ENCODE data around the gene NTN3. TPM values are rescaled to one million over a fixed set of nuclear protein-coding genes. Genes with fewer than 3 reads are reported as not detected.

The NTN3 gene
- total RNA-seq, 4 donors from 2014 or later = 1.3 to 15.5 TPM; not detected in 2

GRCh38 chr16:2498531-2499253, 27.6 kb downstream of the NTN3 start:
- no peak for DNase-seq
- Histone ChIP-seq H3K36me3 (no peaks in the 10 kb centered on the region), H3K9me3 (no peaks in the 10 kb centered on the region), H3K27me3 (no peaks in the 10 kb centered on the region), H3K4me1 (peaks cover 0 to 14% of the 10 kb centered on the region in 2 donors), H3K27ac (no peak overlapping the region), H3K4me3 (no peak overlapping the region)
- intact Hi-C loops (cut with DNase I; ENCODE audit: low total_unique reads) = loop anchor here (10.0 kb wide), 1 partner anchor 164 kb away; no protein-coding TSS in a partner anchor
- TF ChIP-seq CTCF (IDR thresholded peaks at IDR 0.05) = no peak
- no peak for TF ChIP-seq POLR2A (IDR thresholded peaks at IDR 0.05)

GRCh38 chr16:2499454-2499853, 28.4 kb downstream of the NTN3 start:
- Histone ChIP-seq H3K4me1 (peaks cover 0 to 14% of the 10 kb centered on the region in 2 donors), H3K36me3 (no peaks in the 10 kb centered on the region), H3K27ac (no peak overlapping the region), H3K9me3 (no peaks in the 10 kb centered on the region), H3K27me3 (no peaks in the 10 kb centered on the region), H3K4me3 (no peak overlapping the region)
- TF ChIP-seq POLR2A (IDR thresholded peaks at IDR 0.05) (no peak), CTCF (IDR thresholded peaks at IDR 0.05) (no peak)
- intact Hi-C loops (cut with DNase I; ENCODE audit: low total_unique reads) = loop anchor here (10.0 kb wide), 1 partner anchor 165 kb away; no protein-coding TSS in a partner anchor
- DNase-seq = no peak

GRCh38 chr16:2499890-2500429, 28.9 kb downstream of the NTN3 start:
- intact Hi-C loops (cut with DNase I; ENCODE audit: low total_unique reads) = loop anchor here (10.0 kb wide), 1 partner anchor 165 kb away; no protein-coding TSS in a partner anchor
- no peaks in the 10 kb centered on the region for H3K27me3 ChIP-seq
- no peak for DNase-seq
- H3K36me3 ChIP-seq = no peaks in the 10 kb centered on the region
- TF ChIP-seq CTCF (IDR thresholded peaks at IDR 0.05) (no peak), POLR2A (IDR thresholded peaks at IDR 0.05) (no peak)
- no peak overlapping the region for H3K4me3 ChIP-seq
- H3K27ac ChIP-seq = no peak overlapping the region
- H3K9me3 ChIP-seq = no peaks in the 10 kb centered on the region
- peaks cover 0 to 14% of the 10 kb centered on the region in 2 donors for H3K4me1 ChIP-seq

GRCh38 chr16:2500430-2500917, 29.4 kb downstream of the NTN3 start:
- no peaks in the 10 kb centered on the region for H3K9me3 ChIP-seq
- no peak for TF ChIP-seq POLR2A (IDR thresholded peaks at IDR 0.05)
- no peak for TF ChIP-seq CTCF (IDR thresholded peaks at IDR 0.05)
- H3K4me1 ChIP-seq = peaks cover 0 to 14% of the 10 kb centered on the region in 2 donors
- H3K27me3 ChIP-seq = no peaks in the 10 kb centered on the region
- no peaks in the 10 kb centered on the region for H3K36me3 ChIP-seq
- H3K4me3 ChIP-seq = no peak overlapping the region
- H3K27ac ChIP-seq = no peak overlapping the region
- DNase-seq = no peak
- intact Hi-C loops (cut with DNase I; ENCODE audit: low total_unique reads) = no loop called here
